NB4 (cell line): ENCODE measurements around the gene MFF.

ENCODE experiments used
- DNase-seq: peaks from one replicate; pipeline ENCODE4 v3.0.0; 2010; ENCODE audit warnings: low read depth
- H3K4me3 ChIP-seq: one replicate; pipeline ENCODE4 v1.5.1; 2011; ENCODE audit warnings: mild to moderate bottlenecking, low read depth, low read length, moderate library complexity
- CTCF ChIP-seq: IDR thresholded peaks from one replicate; pipeline ENCODE4 v1.5.1; 2012; ENCODE audit warnings: low read depth, low read length
- MAX ChIP-seq: IDR thresholded peaks from 2 replicates; pipeline ENCODE4 v1.6.1; 2011; ENCODE audit warnings: low read depth, low read length
- MYC ChIP-seq: IDR thresholded peaks from 2 replicates; pipeline ENCODE4 v1.6.1; 2011; ENCODE audit warnings: low read depth, low read length
- POLR2A ChIP-seq: IDR thresholded peaks from 2 replicates; pipeline ENCODE4 v1.6.1; 2011; ENCODE audit warnings: mild to moderate bottlenecking; ENCODE audit not compliant: insufficient read length; ENCODE audit errors: extremely low read depth

Gene MFF

DNA sequence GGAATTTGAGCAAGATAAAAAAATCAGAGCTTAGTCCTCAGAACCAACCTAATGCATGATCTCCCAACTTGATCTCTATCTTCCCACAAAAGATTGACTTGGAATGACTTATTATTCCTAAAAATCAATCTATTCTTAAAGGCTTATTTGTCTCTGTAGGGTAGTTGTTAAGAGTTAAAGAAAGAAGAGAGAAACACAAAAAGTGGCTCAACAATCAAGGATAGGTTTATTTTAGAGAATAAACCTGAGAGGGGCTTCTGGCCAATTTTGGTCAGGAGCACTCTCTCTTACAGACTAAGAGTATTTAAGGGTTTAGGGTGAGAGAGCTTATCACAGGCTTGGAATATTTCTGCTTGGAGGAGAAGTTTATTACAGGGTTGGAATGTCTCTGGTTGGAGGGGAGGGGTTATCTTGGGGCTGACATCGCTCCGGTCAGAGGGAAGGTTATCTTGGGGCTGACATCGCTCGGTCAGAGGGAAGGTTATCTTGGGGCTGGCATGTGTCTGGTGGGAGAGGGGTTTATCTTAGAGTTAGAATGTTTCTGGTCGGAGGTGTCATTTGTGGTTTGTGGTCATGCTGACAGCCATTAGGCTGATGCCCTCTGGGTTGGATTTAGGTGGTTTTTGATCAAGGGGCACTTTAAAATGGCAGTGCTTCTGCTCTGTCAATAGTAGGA is 2.4 kb upstream of the MFF start:
- no peak for DNase-seq
- TF ChIP-seq CTCF (no peak), MAX (no peak), MYC (no peak), POLR2A (no peak)

GRCh38 chr2:227323818-227324217 is 1.2 kb upstream of the MFF start:
- H3K4me3 ChIP-seq = peak overlapping the region; percentile 76
- no peak for TF ChIP-seq MYC
- DNase-seq = no peak

More for the DNA sequence above, 2.4 kb upstream of the MFF start:
- H3K4me3 ChIP-seq = no peak overlapping the region

DNA sequence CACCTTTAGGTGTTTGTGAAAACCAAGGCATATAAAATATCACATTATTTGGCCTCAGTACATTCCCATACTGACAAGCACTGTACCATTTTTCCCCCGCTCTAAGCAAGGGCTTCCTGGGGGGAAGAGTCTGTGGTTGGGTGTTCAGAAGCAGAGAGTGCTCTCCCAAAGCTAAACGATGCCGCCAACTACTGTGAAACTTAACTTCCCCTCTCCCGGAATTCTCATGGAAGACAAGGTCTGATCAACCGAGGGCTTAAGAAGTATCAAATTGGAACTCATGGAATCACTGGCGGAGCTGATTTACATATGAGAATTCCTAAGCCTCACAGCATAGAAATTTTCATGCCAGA is 433 bp upstream of the MFF start:
- DNase-seq = peak; percentile 50
- TF ChIP-seq POLR2A = no peak
- peak overlapping the region; percentile 76 for H3K4me3 ChIP-seq

- peak overlapping the region; percentile 76 for H3K4me3 ChIP-seq
- DNase-seq = peak; percentile 57
- TF ChIP-seq POLR2A = no peak
- TF ChIP-seq CTCF = no peak
- TF ChIP-seq MAX = no peak
- TF ChIP-seq MYC = no peak
Observed at GRCh38 chr2:227325839-227326195, 766 bp downstream of the MFF start.

DNA sequence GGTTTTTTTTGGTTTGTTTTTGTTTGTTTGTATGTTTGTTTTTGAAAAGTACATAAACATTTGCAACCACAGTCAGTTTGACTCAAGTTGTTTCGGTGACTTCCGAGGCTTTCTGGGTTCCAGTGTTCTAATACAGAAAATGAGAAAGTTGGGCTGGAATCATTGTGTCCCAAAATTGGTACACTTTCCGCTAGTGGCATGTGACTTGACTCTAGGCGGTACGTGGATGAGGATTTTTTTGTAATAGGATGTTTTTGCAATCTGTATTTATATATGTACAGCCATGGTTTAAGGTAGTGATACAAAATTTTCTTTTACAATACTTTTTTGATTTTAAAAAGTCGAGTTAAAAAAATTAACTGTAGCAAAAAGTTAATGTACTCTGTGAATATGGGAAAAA is 1.7 kb downstream of the MFF start:
- DNase-seq = no peak
- TF ChIP-seq CTCF = no peak
- TF ChIP-seq MAX = no peak
- TF ChIP-seq POLR2A = no peak
- no peak for TF ChIP-seq MYC
- peak overlapping the region; percentile 76 for H3K4me3 ChIP-seq

- no peak for TF ChIP-seq MYC
- no peak for TF ChIP-seq MAX
- no peak for TF ChIP-seq CTCF
- TF ChIP-seq POLR2A = no peak
- DNase-seq = no peak
- no peak overlapping the region for H3K4me3 ChIP-seq
Observed at GRCh38 chr2:227335713-227336112, 10.7 kb downstream of the MFF start.

GRCh38 chr2:227337442-227337841 is 12.4 kb downstream of the MFF start:
- DNase-seq = no peak
- TF ChIP-seq POLR2A = no peak
- no peak for TF ChIP-seq MAX
- no peak for TF ChIP-seq MYC
- no peak for TF ChIP-seq CTCF
- no peak overlapping the region for H3K4me3 ChIP-seq
